Measurements from ENCODE around the gene C16orf90. TPM values are rescaled to one million over a fixed set of nuclear protein-coding genes. Genes with fewer than 3 reads are reported as not detected.

C16orf90 gene
- total RNA-seq, 4 donors from 2014 or later = not detected

DNA sequence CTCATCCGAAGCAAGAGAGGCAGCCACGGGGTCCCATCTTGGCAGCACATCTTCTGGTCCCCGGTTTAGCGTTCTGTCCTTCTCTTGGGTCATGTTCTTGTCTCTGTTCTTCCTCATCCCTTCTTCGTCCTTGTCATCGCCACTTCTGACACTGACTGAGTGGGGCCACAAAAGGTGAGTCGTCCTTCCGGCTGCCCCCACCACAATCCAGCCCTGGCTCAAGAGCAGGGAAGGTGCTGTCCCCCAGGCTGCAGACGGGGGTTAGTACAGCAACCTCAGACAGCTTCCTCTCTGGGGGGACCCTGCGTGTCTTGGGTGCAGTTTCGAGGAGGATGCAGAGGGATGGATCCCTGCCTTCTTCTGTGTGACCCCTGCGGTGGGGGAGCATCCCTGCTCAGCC lies 30.0 kb downstream of the C16orf90 start:
- H3K9me3 ChIP-seq = no peaks in the 10 kb centered on the region
- DNase-seq (ENCODE audit: low spot score in 2 of 2) = no peak
- H3K36me3 ChIP-seq = peaks cover 0 to 22% (median 0%) of the 10 kb centered on the region in 3 donors
- 96% methylated on average over 12 of the region's 12 CpGs for WGBS, 2 donors
- TF ChIP-seq POLR2A (IDR thresholded peaks at IDR 0.05) (no peak), EP300 (IDR thresholded peaks at IDR 0.05) (no peak)
- TF ChIP-seq, protein P1, sequence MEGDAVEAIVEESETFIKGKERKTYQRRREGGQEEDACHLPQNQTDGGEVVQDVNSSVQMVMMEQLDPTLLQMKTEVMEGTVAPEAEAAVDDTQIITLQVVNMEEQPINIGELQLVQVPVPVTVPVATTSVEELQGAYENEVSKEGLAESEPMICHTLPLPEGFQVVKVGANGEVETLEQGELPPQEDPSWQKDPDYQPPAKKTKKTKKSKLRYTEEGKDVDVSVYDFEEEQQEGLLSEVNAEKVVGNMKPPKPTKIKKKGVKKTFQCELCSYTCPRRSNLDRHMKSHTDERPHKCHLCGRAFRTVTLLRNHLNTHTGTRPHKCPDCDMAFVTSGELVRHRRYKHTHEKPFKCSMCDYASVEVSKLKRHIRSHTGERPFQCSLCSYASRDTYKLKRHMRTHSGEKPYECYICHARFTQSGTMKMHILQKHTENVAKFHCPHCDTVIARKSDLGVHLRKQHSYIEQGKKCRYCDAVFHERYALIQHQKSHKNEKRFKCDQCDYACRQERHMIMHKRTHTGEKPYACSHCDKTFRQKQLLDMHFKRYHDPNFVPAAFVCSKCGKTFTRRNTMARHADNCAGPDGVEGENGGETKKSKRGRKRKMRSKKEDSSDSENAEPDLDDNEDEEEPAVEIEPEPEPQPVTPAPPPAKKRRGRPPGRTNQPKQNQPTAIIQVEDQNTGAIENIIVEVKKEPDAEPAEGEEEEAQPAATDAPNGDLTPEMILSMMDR (IDR thresholded peaks at IDR 0.05) = no peak
- H3K4me3 ChIP-seq = no peak overlapping the region
- no peak overlapping the region for H3K27ac ChIP-seq
- H3K27me3 ChIP-seq = no peaks in the 10 kb centered on the region
- peaks cover 0 to 90% (median 13%) of the 10 kb centered on the region in 4 donors for H3K4me1 ChIP-seq

DNA sequence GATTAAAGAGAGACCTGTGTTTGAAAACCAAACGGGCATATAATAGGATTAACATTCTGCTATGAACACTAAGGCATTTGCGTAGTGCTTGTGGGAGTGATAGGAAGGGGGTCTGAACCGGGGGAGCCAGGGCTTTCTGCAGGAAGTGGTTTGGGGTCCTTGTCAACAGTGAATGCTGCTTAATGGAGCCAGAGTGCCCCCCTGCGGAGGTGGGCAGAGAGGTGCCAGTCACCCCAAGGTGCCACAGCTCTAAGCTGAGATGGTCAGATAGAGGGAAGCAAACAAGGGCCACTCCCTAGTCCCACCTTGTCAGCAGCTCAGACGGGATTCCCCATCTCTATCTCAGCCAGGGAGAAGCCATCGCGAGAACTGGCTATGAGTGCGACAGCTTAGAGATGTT lies 34.1 kb downstream of the C16orf90 start:
- peaks cover 0 to 9% (median 0%) of the 10 kb centered on the region in 3 donors for H3K36me3 ChIP-seq
- peak overlapping the region in 1 of 4 donors; percentile 17 for H3K27ac ChIP-seq
- H3K27me3 ChIP-seq = no peaks in the 10 kb centered on the region
- no peaks in the 10 kb centered on the region for H3K9me3 ChIP-seq
- WGBS, 2 donors = 62 to 71% methylated on average over 8 of the region's 8 CpGs
- peaks cover 0 to 80% (median 36%) of the 10 kb centered on the region in 4 donors for H3K4me1 ChIP-seq
- no peak for TF ChIP-seq EP300 (IDR thresholded peaks at IDR 0.05)
- no peak for TF ChIP-seq POLR2A (IDR thresholded peaks at IDR 0.05)
- TF ChIP-seq, protein P1 (IDR thresholded peaks at IDR 0.05) = no peak
- no peak for DNase-seq (ENCODE audit: low spot score in 2 of 2)
- no peak overlapping the region for H3K4me3 ChIP-seq

DNA sequence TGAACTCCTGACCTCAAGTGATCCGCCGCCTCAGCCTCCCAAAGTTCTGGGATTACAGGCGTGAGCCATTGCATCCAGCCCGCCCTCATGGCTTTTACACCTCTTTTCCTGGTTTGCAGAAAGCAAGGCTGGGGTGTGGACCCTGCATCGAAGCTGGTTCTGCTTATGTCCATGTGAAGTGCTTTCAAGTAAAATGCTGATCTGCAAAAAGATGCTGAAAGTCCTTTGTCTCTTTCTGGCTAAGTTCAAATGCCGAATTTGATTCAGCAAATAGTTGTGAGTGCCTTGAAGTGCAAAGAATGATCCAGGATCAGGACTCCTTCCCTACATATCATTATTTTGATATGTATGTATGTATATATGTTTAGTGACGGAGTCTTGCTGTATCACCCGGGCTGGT lies 34.7 kb downstream of the C16orf90 start:
- no peak for DNase-seq (ENCODE audit: low spot score in 2 of 2)
- Histone ChIP-seq H3K9me3 (no peaks in the 10 kb centered on the region), H3K36me3 (peaks cover 0 to 3% (median 0%) of the 10 kb centered on the region in 3 donors), H3K27me3 (no peaks in the 10 kb centered on the region), H3K4me1 (peaks cover 0 to 80% (median 38%) of the 10 kb centered on the region in 4 donors), H3K27ac (peak overlapping the region in 1 of 4 donors; percentile 32), H3K4me3 (no peak overlapping the region)
- 71% methylated on average over 8 of the region's 8 CpGs for WGBS, 2 donors
- TF ChIP-seq, protein P1 (IDR thresholded peaks at IDR 0.05) = no peak
- TF ChIP-seq POLR2A (IDR thresholded peaks at IDR 0.05) (no peak), EP300 (IDR thresholded peaks at IDR 0.05) (no peak)

DNA sequence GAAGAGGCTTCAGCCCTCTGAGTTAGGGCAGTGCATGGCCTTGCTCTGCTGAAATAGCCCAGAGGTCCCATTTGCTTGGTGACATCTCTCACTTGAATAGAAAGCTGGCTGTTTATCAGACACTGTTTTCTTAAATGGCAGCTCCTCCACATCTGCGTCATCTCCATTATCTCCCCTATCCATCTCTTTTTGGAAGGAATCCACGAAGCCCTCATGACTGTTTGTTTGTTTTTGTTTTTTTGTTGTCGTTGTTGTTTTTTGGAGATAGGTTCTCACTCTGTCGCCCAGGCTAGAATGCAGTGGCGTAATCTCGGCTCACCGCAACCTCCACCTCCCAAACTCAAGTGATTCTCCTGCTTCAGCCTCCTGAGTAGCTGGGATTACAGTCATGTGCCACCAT lies 35.2 kb downstream of the C16orf90 start:
- TF ChIP-seq POLR2A (IDR thresholded peaks at IDR 0.05) = no peak
- no peak for TF ChIP-seq EP300 (IDR thresholded peaks at IDR 0.05)
- TF ChIP-seq, protein P1 (IDR thresholded peaks at IDR 0.05) = no peak
- no peak overlapping the region for H3K4me3 ChIP-seq
- 87% methylated on average over 7 of the region's 7 CpGs for WGBS, 2 donors
- DNase-seq (ENCODE audit: low spot score in 2 of 2) = no peak
- no peaks in the 10 kb centered on the region for H3K27me3 ChIP-seq
- no peaks in the 10 kb centered on the region for H3K9me3 ChIP-seq
- no peaks in the 10 kb centered on the region for H3K36me3 ChIP-seq
- peaks cover 0 to 79% (median 38%) of the 10 kb centered on the region in 4 donors for H3K4me1 ChIP-seq
- H3K27ac ChIP-seq = peak overlapping the region in 1 of 4 donors; percentile 32

DNA sequence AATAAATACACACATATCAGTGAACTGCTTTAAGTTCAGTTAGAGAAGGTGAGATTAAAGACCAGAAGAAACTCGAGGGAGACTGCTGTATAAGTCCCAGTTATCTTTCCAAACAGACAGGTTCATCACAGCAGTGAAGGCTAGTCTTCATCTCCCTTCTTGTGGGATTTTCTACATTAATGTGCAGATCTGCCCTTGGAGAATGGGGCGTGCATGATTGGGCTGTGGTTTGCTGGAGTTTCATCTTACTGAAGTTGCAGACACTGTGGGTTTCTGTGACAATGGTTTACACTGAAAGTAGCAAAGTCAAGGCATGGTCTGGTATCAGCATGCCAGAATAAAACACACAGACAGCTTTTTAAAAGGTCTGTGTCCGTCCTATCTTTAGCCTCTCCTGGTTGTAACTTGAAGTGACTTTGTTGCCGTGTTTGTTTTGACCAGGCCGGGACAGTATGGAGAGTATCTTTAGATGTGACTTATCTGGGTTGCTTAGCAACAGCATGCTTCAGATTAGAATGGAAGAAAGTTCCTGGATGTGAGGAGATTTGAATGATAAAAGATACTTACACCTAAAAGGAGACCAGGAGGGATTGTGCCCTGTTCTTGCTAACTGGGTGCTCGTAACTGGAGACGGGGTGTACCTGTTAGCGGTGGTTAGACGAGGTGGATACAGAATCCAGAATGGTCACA lies 35.7 kb downstream of the C16orf90 start:
- Histone ChIP-seq H3K27ac (peak overlapping the region in 3 of 4 donors; percentile 91 to 96 (median 93)), H3K4me3 (peak overlapping the region in 1 of 4 donors; percentile 96)

More for the DNA sequence above, 35.7 kb downstream of the C16orf90 start:
- WGBS, 2 donors = 61 to 62% methylated on average over 9 of the region's 9 CpGs
- DNase-seq (ENCODE audit: low spot score in 2 of 2) = no peak
- no peak for TF ChIP-seq POLR2A (IDR thresholded peaks at IDR 0.05)
- TF ChIP-seq EP300 (IDR thresholded peaks at IDR 0.05) = no peak
- TF ChIP-seq, protein P1 (IDR thresholded peaks at IDR 0.05) = no peak
- peaks cover 0 to 76% (median 38%) of the 10 kb centered on the region in 4 donors for H3K4me1 ChIP-seq
- H3K27me3 ChIP-seq = no peaks in the 10 kb centered on the region
- no peaks in the 10 kb centered on the region for H3K36me3 ChIP-seq
- H3K9me3 ChIP-seq = no peaks in the 10 kb centered on the region
